Measurements from ENCODE around the gene CDYL2.

The CDYL2 gene

DNA sequence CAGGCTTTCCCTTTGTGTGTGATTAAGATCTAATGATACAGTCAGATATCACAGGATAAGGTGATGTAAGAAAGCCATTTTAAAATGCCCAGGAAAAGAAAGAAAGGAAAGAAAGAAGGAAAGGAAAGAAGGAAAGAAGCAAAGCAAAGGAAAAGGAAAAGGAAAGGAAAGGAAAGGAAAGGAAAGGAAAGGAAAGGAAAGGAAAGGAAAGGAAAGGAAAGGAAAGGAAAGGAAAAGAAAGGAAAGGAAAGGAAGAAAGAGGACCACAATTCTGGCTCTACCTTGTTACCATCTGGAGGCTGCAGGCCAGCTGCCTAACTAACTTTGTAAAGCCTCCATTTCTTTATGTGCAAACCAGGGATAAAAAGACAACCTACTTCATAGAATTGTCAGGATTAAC, 132.0 kb downstream of the CDYL2 start:
- TF ChIP-seq ZFX (IDR thresholded peaks at IDR 0.05), result no peak
- TF ChIP-seq, protein P1, sequence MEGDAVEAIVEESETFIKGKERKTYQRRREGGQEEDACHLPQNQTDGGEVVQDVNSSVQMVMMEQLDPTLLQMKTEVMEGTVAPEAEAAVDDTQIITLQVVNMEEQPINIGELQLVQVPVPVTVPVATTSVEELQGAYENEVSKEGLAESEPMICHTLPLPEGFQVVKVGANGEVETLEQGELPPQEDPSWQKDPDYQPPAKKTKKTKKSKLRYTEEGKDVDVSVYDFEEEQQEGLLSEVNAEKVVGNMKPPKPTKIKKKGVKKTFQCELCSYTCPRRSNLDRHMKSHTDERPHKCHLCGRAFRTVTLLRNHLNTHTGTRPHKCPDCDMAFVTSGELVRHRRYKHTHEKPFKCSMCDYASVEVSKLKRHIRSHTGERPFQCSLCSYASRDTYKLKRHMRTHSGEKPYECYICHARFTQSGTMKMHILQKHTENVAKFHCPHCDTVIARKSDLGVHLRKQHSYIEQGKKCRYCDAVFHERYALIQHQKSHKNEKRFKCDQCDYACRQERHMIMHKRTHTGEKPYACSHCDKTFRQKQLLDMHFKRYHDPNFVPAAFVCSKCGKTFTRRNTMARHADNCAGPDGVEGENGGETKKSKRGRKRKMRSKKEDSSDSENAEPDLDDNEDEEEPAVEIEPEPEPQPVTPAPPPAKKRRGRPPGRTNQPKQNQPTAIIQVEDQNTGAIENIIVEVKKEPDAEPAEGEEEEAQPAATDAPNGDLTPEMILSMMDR (conservative IDR thresholded peaks at IDR 0.05), result no peak

DNA sequence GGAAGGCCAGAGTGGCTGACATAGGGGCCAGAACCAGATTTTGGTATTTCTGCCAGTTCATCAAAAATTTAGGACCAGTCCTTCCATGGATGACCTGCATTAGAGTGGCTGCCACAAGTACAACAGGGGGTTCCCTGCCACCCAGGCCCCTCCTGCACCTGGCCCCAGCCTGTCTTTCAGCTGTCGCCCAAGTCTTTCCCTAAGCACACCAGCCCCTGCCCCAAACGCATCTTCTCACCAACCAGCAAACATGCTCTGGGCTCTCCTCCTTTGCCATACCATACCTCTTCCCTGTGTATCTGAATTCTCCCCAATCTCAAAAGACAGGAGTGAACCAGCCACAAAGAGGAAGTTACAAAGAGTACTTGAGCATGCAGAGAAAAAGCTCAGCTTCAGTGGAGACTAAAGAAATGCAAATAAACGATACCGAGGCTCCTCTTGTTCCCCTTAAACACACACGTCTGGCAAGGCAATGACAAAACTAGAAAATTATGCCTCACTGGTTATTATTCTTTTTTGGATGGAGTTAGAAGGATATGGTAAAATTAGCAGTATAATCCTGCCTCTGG, 133.0 kb downstream of the CDYL2 start:
- H3K27ac ChIP-seq, result no peak overlapping the region

More for the DNA sequence above, 132.0 kb downstream of the CDYL2 start:
- H3K27ac ChIP-seq, result no peak overlapping the region

DNA sequence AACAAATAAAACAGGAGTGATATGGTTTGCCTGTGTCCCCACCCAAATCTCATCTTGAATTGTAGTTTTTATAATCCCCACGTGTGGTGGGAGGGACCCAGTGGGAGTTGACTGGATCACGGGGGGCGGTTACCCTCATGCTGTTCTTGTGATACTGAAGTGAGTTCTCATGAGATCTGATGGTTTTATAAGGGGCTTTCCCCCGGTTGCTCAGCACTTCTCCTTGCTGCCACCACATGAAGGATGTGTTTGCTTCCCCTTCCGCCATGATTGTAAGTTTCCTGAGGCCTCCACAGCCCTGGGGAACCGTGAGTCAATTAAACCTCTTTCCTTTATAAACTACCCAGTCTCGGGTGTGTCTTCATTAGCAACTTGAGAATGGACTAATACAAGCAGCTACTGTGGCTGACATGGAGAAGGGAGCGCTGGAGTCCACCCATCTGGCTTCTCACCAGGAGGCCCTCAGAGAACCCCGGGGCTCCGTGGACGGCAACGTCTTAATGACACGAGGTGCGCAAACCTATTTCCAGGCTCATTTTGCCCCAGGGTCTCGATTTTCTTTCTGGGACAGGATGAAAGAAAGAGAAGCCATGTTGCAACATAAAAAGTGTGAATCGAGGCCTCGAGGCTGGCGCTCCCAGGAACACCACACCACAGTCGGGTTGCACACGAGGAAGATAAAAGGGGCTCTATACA, 134.1 kb downstream of the CDYL2 start:
- TF ChIP-seq, protein P1 (conservative IDR thresholded peaks at IDR 0.05), result no peak
- no peak for TF ChIP-seq ZFX (IDR thresholded peaks at IDR 0.05)
- no peak overlapping the region for H3K27ac ChIP-seq

More for the DNA sequence above, 133.0 kb downstream of the CDYL2 start:
- no peak for TF ChIP-seq ZFX (IDR thresholded peaks at IDR 0.05)
- TF ChIP-seq, protein P1 (conservative IDR thresholded peaks at IDR 0.05), result no peak

DNA sequence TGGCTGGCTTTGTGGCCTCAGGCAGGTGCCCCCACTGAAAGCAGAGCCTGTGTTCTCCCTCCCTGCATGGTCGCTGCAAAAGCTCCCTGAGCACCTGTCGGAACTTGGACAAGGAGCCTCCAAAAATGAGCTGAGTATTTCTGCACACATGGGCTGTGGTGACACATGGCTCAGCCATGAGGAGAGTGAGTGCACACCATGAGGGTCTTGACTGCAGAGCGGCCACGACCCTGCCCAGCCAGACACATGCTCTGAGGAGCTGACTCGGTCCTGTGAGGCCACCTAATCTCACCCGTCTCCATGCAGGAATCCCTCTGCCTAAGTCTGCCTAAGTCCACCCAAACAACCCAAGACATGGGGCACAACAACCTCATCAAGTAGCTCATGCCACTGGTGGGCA, 134.7 kb downstream of the CDYL2 start:
- no peak overlapping the region for H3K27ac ChIP-seq
- TF ChIP-seq, protein P1 (conservative IDR thresholded peaks at IDR 0.05), result no peak
- no peak for TF ChIP-seq ZFX (IDR thresholded peaks at IDR 0.05)

DNA sequence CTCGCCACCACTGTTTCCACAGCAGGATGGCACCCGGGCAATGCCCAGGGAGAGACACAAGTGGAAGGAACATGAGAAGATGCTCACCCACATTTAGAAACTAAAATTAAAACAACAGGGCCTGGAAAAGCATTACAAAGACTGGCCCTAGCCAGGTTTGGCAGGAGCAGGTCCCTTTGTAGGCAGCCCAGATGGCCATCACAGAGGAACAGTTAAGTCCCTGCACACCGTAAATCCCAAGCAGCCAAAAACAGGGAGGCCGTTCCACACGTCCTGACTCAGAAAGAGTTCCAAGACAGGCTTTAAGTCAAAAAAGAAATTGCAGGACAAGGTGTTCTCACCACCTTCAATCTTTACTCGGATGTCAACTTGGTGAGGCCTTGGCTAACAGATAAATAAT, 136.5 kb downstream of the CDYL2 start:
- TF ChIP-seq, protein P1 (conservative IDR thresholded peaks at IDR 0.05), result no peak
- no peak for TF ChIP-seq ZFX (IDR thresholded peaks at IDR 0.05)
- no peak overlapping the region for H3K27ac ChIP-seq

DNA sequence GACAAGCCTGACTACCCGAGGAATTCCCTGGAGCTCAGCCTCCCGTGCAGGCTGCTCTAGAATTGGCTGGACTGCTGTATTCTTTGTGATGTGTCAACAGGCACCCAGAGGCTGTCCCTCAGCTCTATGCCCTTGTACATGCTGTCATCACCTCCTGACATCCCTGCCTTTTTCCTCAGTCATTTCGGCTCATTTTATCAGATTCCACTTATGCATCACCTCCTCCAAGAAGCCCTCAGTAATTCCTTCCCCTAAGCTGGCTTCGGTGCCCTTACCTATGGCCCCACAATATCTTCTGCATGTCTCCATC, 137.2 kb downstream of the CDYL2 start:
- H3K27ac ChIP-seq, result no peak overlapping the region
- TF ChIP-seq, protein P1 (conservative IDR thresholded peaks at IDR 0.05), result no peak
- TF ChIP-seq ZFX (IDR thresholded peaks at IDR 0.05), result no peak

DNA sequence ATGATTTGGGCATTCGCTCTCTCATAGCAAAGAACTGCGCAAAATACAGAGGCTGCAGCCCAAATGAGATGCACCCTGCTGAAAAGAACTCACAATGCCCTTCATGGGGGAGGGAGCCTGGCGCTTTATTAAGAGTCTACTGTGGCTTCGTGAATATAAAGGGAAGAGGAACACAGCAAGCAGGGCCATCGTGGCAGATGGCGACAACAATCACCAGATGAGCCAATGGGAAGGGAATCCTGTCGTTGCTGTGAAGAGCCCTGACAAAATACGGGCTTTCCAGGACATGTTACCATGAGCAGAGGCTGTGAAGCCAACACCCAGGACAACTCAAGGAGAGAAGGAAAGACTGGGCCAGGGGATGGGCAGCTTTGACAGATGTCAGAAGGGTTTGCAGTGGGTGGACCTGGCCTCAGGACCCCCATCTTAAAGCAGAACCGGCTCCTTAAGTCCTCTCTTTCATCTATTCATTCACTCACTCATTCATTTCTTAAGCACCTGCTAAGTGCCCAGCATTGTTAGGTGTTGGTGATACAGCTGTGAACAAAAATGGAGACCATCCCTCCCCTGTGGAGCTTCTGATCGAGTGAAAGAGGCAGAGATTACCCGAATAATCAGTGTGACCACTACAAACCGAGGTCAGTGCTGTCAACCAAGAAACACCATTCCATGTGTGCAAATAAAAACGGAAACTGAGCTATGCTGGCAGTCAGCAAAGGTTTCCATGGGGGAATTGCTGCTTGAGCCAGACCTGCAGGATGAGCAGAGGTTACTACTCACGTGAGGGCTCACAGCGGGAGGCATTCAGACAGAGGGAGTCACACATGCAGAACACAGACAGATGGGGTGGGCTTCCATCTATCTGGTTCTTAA, 137.8 kb downstream of the CDYL2 start:
- H3K27ac ChIP-seq, result no peak overlapping the region

More for the DNA sequence above, 137.8 kb downstream of the CDYL2 start:
- no peak for TF ChIP-seq ZFX (IDR thresholded peaks at IDR 0.05)
- TF ChIP-seq, protein P1 (conservative IDR thresholded peaks at IDR 0.05), result no peak

All from C4-2B (cell line).